Measurements from ENCODE around the gene LRRC31.

Gene LRRC31

DNA sequence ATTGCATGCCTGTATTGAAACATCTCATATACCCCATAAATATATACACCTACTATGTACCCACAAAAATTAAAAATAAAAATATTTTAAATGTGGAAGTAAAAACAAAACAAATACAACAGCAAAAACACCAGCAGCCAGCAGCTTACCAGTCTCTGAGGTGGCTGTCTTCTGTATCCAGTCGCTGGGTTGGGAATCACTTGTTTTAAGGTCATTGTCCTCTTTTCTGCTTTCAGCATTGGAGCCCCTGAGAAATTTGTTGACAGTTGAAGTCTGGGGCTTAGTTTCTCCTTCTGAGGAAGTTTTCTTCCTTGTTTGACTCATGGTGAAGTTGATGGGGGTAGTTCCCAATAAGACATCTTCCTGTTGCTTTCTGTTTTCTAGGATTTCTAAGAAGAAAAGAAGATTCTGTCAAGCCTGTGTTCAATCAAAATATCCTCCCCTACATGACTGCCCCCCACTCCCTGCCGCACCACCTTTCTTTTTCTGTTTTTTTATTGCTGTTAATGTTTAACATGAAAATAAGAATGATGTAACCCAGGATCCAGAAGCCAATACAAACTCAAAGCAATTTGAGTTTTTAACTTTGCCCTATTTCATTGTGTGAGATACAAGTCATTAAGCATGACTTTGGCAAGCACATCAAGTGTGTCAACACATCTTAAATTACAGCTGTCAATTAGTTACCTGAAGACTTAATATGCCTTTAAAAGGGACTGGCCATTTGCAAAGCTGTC lies at the start of gene LRRC31:
Gene LRRC31, minus strand, starts transcription at position 452 of the 737 bp plus-strand sequence. Its CDS starts 128 bp downstream, at position 324.
- no peak for DNase-seq

DNA sequence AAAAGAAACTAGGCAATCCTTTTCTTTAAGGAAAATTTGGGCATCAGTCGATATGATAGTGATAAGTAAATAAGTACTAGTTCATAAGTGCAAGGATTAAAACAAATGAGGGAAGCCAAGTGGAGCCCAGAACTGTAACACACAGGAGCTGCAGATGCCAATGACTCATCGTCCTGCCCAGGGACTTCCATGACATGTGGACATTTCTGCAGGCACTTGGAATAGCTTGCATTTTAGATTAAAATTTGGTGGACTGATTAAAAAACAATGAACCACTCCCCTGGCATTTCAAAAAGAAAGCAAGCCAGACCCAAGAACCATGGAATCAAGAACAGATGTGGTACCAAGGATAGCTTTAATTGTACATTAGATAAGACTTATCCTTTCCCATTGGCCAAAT lies 44.6 kb upstream of the LRRC31 start:
- no peak for DNase-seq

- no peak for DNase-seq
Observed at GRCh38 chr3:169913323-169913722, 43.6 kb upstream of the LRRC31 start.

- no peak for DNase-seq
Observed at GRCh38 chr3:169911272-169911671, 41.5 kb upstream of the LRRC31 start, which contains the start of gene SAMD7. Gene SAMD7, plus strand, starts transcription at chr3:169911572. Its CDS starts 7,927 bp downstream, at chr3:169919499.

GRCh38 chr3:169907944-169908343 lies 38.2 kb upstream of the LRRC31 start:
- no peak for DNase-seq

DNA sequence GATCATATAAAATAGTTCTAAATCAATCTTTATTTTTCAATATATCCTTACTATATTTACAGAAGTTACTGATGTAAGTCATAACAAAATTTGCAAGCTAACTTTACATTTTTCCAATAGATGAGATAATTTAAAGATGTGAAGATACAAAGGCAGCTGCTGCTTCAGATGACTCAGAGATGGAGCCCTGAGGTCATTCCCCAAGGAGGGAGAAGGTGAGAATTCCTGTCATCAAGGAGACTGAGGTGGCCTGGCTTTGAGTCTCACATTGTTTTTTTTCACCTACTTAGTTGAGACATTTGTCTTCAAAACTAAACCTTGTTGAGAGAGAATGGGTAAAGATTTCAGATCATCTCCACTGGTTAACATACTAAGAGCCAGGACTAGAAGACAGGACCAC lies 37.7 kb upstream of the LRRC31 start:
- no peak for DNase-seq

DNA sequence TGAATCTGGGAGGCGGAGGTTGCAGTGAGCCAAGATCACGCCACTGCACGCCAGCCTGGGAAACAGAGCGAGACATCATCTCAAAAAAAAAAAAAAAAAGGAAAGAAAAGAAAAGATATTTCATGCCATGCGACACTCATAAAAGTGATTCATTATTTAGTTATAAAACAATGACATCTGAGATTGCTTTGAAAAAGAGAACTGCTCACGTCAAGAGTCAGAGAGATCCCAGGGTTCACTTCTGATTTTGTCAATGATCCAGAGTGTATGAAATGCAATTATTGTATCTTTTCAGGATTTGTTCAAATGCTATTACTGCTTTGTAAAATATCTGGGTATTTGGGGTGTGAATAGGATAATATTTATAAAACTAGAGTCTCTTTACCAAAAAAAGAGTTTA lies 35.7 kb upstream of the LRRC31 start:
- no peak for DNase-seq

GRCh38 chr3:169901453-169901852 lies 31.7 kb upstream of the LRRC31 start:
- no peak for DNase-seq

- no peak for DNase-seq
Observed at GRCh38 chr3:169897284-169897683, 27.5 kb upstream of the LRRC31 start.

GRCh38 chr3:169895072-169895471 lies 25.3 kb upstream of the LRRC31 start:
- no peak for DNase-seq

DNA sequence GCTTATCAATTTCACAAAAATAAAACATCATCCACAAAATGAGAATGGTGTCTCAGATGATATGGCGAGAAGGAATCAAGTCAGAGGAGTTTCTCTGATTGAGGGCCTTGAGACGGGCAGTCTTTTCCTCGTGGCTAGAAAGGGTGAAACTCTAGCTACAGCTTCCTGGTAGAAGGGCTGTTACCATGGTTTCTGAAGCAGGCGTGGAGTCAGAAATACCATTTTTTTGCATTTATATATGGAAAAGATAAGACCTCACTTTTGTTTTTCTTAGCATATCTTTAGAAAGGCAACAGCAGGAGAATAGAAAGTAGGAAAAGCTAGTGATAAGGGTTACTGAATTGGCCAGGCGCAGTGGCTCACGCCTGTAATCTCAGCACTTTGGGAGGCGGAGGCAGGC lies 24.4 kb upstream of the LRRC31 start:
- no peak for DNase-seq

DNA sequence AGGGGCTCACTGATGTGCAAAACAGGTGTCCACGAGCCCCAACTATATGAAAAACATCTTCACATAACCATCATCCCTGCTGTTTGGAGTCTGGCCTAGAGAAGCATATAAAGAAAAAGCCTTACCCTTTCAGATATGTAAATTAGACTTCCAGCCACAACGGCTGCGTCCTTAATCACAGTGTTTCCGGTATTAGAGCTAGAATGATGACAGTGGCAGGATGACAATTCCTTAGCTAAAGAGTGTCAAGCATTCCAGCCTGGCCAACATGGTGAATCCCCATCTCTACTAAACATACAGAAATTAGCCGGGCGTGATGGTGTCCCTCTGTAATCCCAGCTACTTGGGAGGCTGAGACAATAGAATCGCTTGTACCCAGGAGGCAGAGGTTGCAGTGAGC lies 22.2 kb upstream of the LRRC31 start:
- DNase-seq: no peak

DNA sequence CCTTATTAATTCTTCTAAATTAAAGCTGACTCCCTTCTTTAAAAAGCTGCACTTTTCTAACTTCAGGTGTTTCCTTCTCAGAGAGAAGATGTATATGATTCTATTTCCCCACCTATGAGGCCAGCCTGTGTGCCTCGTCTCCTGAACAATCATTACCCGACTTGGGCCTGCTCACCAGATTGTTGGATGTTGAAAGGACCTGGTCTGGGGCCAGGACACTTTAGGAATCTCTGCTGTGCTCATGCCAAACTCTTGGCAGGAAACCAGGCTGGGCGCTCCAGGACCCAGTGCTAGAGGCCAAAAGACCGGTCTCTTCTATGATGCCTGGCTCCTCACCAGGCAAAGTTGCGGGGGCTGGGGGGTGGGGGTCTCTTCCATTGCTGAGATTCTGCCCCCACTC lies 16.9 kb upstream of the LRRC31 start:
- no peak for DNase-seq

GRCh38 chr3:169880576-169881250 lies 11.0 kb upstream of the LRRC31 start:
- DNase-seq: no peak

DNA sequence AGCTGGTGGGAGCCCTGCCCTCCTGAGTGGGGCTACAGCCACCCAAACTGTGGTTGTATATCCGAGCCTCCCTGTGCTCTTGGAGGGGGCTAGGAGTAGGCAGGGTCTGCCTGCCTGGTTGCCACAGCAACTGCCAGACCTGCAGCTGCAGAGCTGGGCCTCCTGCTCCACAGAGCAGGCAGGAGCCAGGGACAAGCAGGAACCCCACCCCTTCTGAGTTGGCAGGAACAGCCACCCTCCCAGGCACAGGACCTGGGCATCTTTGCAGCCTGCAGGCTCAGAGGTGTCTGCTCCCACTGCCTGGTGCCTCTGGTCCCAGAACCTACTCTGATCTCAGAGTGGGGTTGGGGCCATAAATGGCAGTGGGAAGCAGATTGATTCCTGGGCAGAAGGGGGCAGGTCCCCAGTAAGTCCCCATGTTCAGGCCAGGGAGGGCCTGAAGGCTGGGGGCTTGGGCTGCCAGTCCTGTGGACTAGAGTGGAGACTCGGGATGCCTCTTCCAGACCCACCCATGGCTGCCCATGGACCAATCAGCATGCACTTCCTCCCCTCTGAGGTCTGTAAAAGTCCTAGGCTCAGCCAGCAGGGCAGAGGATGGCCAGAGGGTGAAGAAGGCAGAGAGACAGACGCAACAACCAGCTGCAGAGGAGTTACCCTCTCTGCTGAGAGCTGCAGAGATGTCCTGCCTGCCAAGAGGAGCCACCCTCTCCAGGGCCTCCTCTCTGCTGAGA lies 10.3 kb upstream of the LRRC31 start:
- no peak for DNase-seq

DNA sequence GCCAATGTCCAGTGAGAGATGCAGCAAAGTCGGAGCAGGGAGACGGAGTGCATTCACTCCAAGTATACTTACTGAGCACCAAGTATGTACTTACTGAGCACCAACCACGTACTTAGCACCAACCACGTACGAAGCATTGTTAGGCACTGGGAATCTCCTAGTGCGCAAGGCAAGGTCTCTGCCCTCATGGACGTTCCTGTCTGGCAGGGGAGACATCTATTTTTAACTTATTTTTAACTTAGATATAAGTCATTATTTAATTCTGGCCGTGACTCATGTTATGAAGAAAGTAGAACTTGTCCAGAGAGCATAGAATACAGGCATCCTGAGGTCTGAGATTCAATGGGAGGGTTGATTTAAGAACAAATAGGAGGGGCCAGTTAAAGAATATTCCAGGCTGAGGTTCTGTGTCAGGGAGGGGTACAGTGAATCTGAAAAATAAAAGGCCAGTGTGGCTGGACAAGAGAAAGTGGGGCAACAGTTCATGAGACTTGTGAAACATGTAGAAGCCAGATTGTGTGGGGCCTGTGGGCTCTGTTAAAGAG lies 9.3 kb upstream of the LRRC31 start:
- DNase-seq: no peak

- no peak for DNase-seq
Observed at GRCh38 chr3:169871129-169871886, 1.6 kb upstream of the LRRC31 start.

DNA sequence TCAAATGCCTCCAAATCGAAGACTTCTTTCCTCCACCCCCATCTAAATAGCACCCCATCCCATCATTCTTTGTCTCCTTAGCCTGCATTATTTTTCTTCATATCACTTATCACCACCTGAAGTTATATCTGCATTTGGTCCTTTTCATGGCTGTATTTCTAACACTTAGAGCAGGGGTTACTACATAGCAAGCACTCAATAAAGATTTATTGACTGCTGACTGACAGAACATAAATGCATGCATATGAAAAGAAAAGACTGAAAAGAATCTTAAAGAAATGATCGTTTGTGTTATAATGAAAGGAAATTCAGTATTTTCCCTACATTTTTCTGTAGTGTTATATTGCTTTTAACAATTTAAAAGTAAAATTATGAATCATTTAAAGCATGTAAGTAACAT lies 1.4 kb downstream of the LRRC31 start:
- no peak for DNase-seq

GRCh38 chr3:169867584-169868210 lies 2.0 kb downstream of the LRRC31 start:
- no peak for DNase-seq

DNA sequence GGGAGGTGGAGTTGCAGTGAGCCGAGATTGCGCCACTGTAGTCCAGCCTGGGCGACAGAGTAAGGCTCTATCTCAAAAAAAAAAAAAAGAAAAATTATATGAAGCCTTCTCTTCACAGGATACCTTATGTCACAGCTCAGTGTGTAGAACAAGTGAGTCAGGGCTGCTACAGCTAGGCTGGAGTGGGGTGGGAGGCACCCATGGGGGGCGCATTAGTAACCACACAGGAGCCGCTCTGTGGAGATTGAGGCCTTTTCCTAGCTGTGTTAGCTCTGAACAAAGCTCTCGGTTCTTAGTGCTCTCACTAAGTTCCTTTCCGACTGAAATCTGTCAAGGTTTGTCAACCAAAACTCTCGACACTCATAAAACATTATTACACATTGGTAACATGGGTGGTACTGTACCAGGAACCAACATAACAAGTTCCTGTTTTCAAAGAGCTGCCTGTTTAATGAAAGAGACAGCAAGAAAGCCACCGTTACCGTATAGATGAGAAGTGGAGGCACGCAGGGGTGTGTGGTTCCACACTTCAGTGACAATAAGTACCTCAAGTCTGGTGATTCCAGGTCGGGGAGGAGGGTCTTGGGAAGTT lies 4.5 kb downstream of the LRRC31 start:
- peak; percentile 33 for DNase-seq

DNA sequence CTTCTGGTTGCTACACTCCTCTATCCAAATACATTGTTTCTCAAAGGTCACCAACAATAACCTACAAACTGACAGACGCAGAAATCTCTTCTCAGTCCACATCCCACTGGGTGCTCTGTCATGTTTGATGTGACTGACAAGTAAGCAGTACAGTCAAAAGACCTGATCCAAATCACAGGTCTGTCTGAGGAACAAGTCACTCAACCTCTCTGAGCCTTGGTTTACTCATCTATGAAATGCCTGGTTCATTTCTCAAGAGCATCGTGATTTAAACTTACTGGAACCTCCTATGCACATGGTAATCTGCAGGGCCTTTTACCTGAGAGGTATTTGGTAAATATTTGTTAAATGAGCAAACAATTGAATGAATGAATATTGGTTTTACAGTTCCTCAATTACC lies 5.5 kb downstream of the LRRC31 start:
- no peak for DNase-seq

GRCh38 chr3:169863458-169863899 lies 6.3 kb downstream of the LRRC31 start:
- DNase-seq: peak; percentile 78
